HEK293T (cell line): ENCODE results near the gene AKAP6.

Experiments used
- FOXA1 ChIP-seq: fragments of 450-650 bp; IDR thresholded peaks from 2 replicates; pipeline ENCODE4 v1.6.1; 2016; ENCODE audit warnings: mild to moderate bottlenecking
- SUZ12 ChIP-seq: fragments of 450-650 bp; IDR thresholded peaks from 2 replicates; pipeline ENCODE4 v1.6.1; 2016; ENCODE audit warnings: mild to moderate bottlenecking

DNA sequence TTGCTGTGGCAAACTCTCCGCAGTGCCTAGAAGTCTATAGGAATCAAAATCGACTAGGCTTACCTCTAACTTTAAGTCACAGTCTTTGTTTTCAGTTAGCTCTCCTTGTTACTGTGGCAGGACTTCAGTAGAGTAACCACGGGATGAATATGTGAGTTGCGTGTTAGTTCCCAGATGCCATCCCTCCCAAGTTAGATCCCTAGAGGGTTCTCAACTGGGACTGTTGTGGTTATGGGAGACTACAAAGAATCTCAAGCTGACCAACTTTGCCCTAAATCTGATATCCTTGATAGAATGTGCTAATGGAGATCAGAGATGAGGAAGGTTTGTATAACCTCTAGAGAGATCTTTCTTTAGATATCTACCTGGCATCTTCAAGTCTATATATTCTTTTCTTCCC is 208.1 kb downstream of the AKAP6 start:
- TF ChIP-seq SUZ12 = no peak
- TF ChIP-seq FOXA1 = no peak
